GM19239 (cell line): Measurements from ENCODE around the gene SMARCA2.

Source experiments
- DNase-seq: peaks from one replicate; pipeline ENCODE4 v3.0.0; 2011; ENCODE audit warnings: low spot score; ENCODE audit not compliant: insufficient read length
- FAIRE-seq: peaks from 2 replicates; lab custom pipeline; 2011; peaks lifted over from hg19 to GRCh38; lab: Jason Lieb, UNC

Gene SMARCA2

DNA sequence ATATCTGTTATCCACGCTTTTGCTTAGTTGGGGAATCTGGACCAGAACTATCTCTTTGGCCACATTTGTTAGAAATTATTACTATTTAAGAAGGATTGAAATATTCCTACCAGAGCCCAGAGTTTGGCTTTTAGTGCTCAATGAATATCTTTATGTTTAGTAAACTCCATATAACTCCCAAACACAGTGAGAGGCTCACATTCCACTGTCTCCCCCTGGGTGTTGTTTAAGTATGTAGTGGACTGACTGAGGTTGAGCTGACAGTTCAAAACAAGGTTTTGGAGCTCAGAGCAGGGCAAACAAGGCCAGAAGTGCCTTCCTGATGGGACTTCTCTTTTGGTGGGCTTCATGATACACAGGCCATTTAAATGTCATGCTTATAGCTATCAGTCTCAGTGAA lies 216.0 kb downstream of the SMARCA2 start:
- DNase-seq (no peak), FAIRE-seq (peak; percentile 33)

DNA sequence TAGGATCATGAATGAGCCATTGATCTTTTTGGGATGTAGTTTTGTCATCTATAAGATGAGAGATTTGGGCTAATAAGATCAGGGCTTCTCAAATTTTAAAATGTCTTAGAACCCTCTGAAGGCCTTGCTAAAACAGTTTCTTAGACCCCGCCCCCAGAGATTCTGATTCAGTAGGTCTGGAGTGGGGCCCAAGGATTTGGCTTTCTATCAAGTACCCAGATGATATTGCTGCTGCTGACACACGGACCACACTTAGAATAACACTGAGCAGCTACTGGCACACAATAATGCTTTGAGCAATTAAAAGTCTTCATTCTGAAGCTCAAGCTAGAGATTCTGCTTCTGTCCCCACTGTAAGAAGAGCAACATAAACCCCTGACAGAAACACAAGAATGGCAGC lies 216.7 kb downstream of the SMARCA2 start:
- DNase-seq = no peak
- no peak for FAIRE-seq

DNA sequence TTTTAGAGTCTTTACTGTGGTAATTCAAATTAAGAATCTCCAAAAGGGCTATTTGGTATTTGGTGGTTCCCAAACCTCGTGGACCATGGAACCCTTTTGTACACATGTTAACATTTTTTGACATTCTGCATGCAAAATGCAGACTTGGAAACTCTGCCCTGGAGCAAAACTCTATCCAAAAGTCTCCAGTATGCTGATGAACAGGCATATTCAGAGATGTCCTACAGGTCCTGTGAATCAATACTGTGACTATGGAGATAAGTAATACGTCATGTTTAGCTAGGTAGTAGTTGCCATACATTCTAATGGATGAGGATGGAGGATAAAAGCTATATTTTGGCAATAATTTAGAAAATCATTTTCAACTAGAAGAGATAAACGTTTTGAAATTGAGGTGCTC lies 218.1 kb downstream of the SMARCA2 start:
- DNase-seq (no peak), FAIRE-seq (no peak)

DNA sequence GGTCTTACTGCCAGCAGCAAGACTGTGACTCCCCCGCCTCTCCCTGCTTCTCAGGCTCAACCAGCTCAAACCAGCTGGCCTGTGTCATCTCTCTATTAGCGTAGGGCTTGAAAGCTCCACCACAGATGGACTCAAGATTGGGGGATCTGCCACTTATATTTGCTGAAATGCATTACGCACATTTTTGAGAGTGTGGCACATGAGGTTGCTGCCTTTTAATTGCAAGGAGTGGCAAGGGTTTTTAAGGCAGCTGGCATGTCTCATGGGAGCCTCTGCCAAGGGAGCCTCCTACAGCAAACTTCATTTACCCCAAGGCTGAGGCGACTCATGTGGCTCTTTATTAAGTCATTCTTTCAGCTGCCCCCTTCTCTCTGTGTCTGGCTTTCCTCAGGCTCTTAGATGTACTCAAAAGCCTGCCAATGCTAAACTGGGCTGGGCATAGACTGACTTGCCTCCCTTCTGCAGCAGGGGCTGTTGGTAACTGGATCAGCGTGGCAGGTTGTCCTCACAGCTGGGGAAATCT lies 219.3 kb downstream of the SMARCA2 start:
- FAIRE-seq (no peak), DNase-seq (no peak)

DNA sequence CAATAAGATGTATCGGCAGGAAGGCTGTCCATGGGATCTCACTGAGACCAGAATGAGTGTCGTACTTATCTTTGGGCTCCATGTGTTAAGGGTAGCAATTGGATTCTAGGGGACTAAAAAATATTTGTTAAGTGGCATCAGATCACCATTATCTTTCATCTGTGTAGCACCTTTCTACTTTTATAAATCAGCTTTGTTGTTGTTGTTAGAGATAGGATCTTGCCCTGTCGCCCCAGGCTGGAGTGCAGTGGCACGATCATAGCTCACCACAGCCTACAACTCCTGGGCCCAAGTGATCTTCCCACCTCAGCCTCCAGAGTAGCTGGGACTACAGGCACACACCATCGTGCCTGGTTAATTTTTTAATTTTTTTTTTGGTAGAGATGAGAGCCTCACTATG lies 220.5 kb downstream of the SMARCA2 start:
- FAIRE-seq = no peak
- DNase-seq = no peak

DNA sequence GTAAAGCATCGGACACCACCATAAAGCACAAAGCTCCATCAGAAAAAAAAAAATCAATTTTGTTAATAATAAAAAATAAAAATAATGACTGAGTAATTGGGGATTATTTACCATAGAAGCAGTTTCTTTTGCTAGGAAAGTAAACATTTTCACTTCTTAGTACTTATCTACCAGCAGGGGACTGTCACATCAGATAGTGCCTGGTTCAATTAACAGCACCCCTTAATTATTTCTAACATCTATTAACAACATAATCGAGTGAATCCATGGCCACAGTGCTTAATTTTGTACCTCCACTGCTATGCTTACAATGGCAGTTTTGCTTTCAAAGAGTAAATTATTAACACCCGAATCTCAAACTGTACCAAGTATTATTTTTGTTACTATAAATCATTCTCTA lies 221.7 kb downstream of the SMARCA2 start:
- DNase-seq (no peak), FAIRE-seq (no peak)

DNA sequence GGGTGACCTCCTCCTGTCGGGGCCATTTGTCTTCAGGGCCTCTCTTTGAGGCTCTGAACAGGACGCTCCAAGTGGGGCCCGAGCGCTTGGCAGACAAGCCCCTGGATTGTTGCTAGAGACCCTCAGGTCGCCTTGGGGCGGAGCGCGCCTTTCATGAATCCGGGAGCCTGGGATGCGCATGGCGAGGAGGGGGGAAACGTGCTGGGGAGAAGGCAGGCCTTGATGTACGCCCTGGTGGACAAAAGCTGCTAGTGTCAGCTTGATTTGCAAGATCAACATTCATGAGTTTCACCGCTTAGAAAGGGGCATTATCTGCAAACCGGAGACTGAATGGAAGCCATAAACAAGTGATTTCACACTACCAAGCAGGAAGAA lies 226.3 kb downstream of the SMARCA2 start:
- DNase-seq (no peak), FAIRE-seq (no peak)

DNA sequence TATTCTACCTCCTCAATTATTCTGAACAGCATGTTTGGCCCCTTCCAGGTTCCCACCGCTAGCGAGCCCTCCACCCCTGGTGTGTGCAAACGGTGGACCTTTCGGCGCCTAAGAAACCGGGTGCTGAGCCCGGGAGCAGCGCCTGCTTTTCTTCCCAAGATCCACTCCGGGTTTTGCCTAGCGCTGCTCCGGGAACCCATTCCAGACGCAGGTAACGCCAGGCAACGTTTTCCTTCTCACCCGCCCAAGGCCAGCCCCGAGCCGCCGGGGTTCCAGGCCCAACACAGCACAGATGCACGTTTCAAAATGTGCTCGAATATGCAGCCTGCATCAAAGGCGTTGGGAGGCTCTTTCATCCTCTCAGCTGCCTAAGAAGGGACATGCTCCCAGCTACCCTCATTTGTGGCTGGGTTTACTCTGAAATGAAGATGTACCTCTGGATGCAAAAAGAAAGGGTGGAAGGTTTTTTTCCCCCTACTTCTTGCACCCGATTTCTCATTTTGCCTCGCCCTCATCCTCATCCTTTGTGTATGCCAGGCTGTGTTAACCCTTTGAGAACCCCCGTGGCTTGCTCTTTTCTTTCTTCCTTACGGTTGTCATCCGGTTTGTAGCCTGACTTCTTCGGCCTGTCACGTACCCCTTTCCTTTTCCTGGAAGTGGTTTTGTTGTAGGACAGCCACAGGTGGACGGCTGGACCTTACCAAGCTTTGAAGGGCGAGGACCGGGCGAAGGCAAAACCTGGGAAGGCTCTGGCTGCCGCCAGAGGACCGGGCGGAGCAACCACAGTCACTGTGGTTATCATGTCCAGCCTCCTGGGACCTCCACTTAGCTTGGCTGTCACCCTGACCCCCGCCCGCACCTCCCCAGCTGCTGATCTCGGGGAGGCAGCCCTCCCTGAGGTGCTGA lies 226.9 kb downstream of the SMARCA2 start:
- FAIRE-seq = peak; percentile 94
- DNase-seq = peak; percentile 31

DNA sequence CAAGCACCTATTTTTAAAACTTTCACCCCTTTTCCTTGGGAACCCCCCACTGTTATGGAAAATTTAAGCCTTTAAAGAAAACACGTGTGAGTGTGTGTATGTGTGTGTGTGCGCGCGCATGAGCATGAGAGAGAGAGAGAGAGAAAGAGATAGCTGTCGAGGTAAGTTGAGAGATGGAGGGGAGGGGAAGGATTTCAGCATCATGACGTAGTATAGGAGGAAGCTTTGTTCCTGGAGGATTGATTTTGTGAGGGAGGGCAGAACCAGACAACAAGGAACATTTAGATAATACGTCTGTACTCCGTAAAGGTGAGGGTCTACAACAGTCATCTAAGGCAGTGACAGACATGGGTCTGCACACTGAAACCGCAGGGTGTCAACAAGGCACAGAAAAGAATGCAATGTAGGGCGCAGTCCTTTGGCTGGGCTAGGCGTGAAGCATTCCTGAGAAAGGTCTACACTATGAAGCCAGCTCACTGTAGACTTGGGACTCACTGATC lies 227.7 kb downstream of the SMARCA2 start:
- FAIRE-seq (no peak), DNase-seq (no peak)
